Testis (tissue), 3 donors: Measurements from ENCODE around the gene ACCSL. TPM values are rescaled to one million over a fixed set of nuclear protein-coding genes. Genes with fewer than 3 reads are reported as not detected.

Experiments
- DNase-seq: peaks from one replicate; pipeline ENCODE4 v3.0.0-alpha.2; 2019
- H3K27ac ChIP-seq, 2 donors: fragments of 200-600 bp; sonication (generic); one replicate each; pipeline ENCODE4 v1.5.1; 2019
- H3K27me3 ChIP-seq: fragments of 200-600 bp; sonication (generic); one replicate; pipeline ENCODE4 v1.5.1; 2019
- H3K36me3 ChIP-seq: fragments of 200-600 bp; sonication (generic); one replicate; pipeline ENCODE4 v1.5.1; 2017; ENCODE audit warnings: low read depth; ENCODE audit errors: missing control alignments
- H3K4me1 ChIP-seq: fragments of 200-600 bp; sonication (generic); one replicate; pipeline ENCODE4 v1.5.1; 2019
- H3K4me3 ChIP-seq, 2 donors: fragments of 200-600 bp; sonication (generic); one replicate each; pipeline ENCODE4 v1.5.1; 2017 to 2019
- H3K9me3 ChIP-seq: fragments of 200-600 bp; sonication (generic); one replicate; pipeline ENCODE4 v1.5.1; 2017
- CTCF ChIP-seq, 3 experiments: fragments of 450-650 bp in 2 of 3; fragments of 200-600 bp in 1 of 3; sonication (generic) in 1 of 3; IDR thresholded peaks; one replicate each; pipeline ENCODE4 v1.5.1; 2016 to 2019; ENCODE audit warnings: antibody characterized with exemption in 3 of 3, mild to moderate bottlenecking in 2 of 3, moderate library complexity in 1 of 3
- POLR2A ChIP-seq: fragments of 450-650 bp; IDR thresholded peaks from one replicate; pipeline ENCODE4 v1.6.1; 2017; ENCODE audit warnings: antibody characterized with exemption, mild to moderate bottlenecking, moderate library complexity
- WGBS, 2 donors: methylation state at CpG; one replicate each; pipeline ENCODE4 v1.1.5; 2018; 5-methylcytosine and 5-hydroxymethylcytosine counted together
- intact Hi-C: fragments of 100-400 bp; cut with DNase I; formaldehyde crosslinking; loops from one replicate; pipeline ENCODE4 v1.15.1; 2023; ENCODE audit warnings: low total_unique reads
- polyA plus RNA-seq: library from polyadenylated mRNA; stranded (reverse); fragments of 350-450 nt; fragmentation: Illumina TruSeq; extraction: RNeasy Lipid Tissue Mini Kit (QIAGEN cat#74804); gene quantifications from one replicate; pipeline ENCODE4 v1.2.3, GENCODE V29; 2014; ENCODE audit warnings: low read depth, low replicate concordance; ENCODE audit not compliant: insufficient read depth
- total RNA-seq, 2 donors: library from RNA; depleted of rRNA; stranded (reverse); fragments of >200 nt; gene quantifications; one replicate each; pipeline ENCODE4 v1.2.3, GENCODE V29; 2016

The ACCSL gene
- total and polyA plus RNA-seq, 3 donors from 2014 or later = 0.25 to 0.79 (median 0.67) TPM

- H3K27me3 ChIP-seq = no peaks in the 10 kb centered on the region
- H3K36me3 ChIP-seq = no peaks in the 10 kb centered on the region
- H3K9me3 ChIP-seq = no peaks in the 10 kb centered on the region
- H3K4me1 ChIP-seq = peaks cover 7% of the 10 kb centered on the region
- H3K27ac ChIP-seq = no peak overlapping the region
- TF ChIP-seq CTCF (IDR thresholded peaks at IDR 0.05) (peak in 1 of 3 experiments; percentile 23), POLR2A (no peak)
- WGBS, 2 donors = 98 to 100% methylated on average over 1 of the region's 1 CpG
- DNase-seq = no peak
- H3K4me3 ChIP-seq = no peak overlapping the region
- intact Hi-C loops = no loop called here
Observed at GRCh38 chr11:44024977-44025376, 22.8 kb upstream of the ACCSL start.

GRCh38 chr11:44025727-44026126, 22.1 kb upstream of the ACCSL start:
- intact Hi-C loops = no loop called here

GRCh38 chr11:44028401-44028800, 19.4 kb upstream of the ACCSL start:
- DNase-seq = no peak
- no peaks in the 10 kb centered on the region for H3K36me3 ChIP-seq
- intact Hi-C loops = no loop called here
- H3K4me3 ChIP-seq = no peak overlapping the region
- TF ChIP-seq CTCF (IDR thresholded peaks at IDR 0.05) (no peak), POLR2A (no peak)
- no peaks in the 10 kb centered on the region for H3K27me3 ChIP-seq
- no peak overlapping the region for H3K27ac ChIP-seq
- WGBS, 2 donors = 100% methylated on average over 1 of the region's 1 CpG
- no peaks in the 10 kb centered on the region for H3K9me3 ChIP-seq
- peaks cover 39% of the 10 kb centered on the region for H3K4me1 ChIP-seq

More at GRCh38 chr11:44025727-44026126, 22.1 kb upstream of the ACCSL start:
- Histone ChIP-seq H3K27ac (no peak overlapping the region), H3K27me3 (no peaks in the 10 kb centered on the region), H3K4me1 (peaks cover 13% of the 10 kb centered on the region), H3K9me3 (no peaks in the 10 kb centered on the region), H3K36me3 (no peaks in the 10 kb centered on the region), H3K4me3 (no peak overlapping the region)
- no peak for TF ChIP-seq POLR2A
- no peak for TF ChIP-seq CTCF (IDR thresholded peaks at IDR 0.05)
- DNase-seq = no peak

- H3K9me3 ChIP-seq = no peaks in the 10 kb centered on the region
- H3K4me3 ChIP-seq = no peak overlapping the region
- H3K27me3 ChIP-seq = no peaks in the 10 kb centered on the region
- 95 to 100% methylated on average over 2 to 3 of the region's 3 CpGs for WGBS, 2 donors
- no peak for TF ChIP-seq CTCF (IDR thresholded peaks at IDR 0.05)
- TF ChIP-seq POLR2A = no peak
- H3K36me3 ChIP-seq = no peaks in the 10 kb centered on the region
- no peak for DNase-seq
- H3K27ac ChIP-seq = peak overlapping the region in 1 of 2 donors; percentile 94
- intact Hi-C loops = no loop called here
- H3K4me1 ChIP-seq = peaks cover 39% of the 10 kb centered on the region
Observed at GRCh38 chr11:44028816-44029506, 18.8 kb upstream of the ACCSL start.

GRCh38 chr11:44029507-44029845, 18.3 kb upstream of the ACCSL start:
- H3K4me3 ChIP-seq = no peak overlapping the region
- peak overlapping the region; percentile 19 to 94 for H3K27ac ChIP-seq
- no peak for DNase-seq
- H3K36me3 ChIP-seq = no peaks in the 10 kb centered on the region
- WGBS, 2 donors = 78 to 79% methylated on average over 1 of the region's 1 CpG
- H3K27me3 ChIP-seq = no peaks in the 10 kb centered on the region
- H3K9me3 ChIP-seq = no peaks in the 10 kb centered on the region
- H3K4me1 ChIP-seq = peaks cover 39% of the 10 kb centered on the region
- intact Hi-C loops = no loop called here
- TF ChIP-seq CTCF (IDR thresholded peaks at IDR 0.05) = no peak
- TF ChIP-seq POLR2A = no peak
